T47D (cell line): ENCODE measurements around the gene ULK3.

ENCODE experiments used
- DNase-seq, 2 experiments: peaks; one replicate each; pipeline versions ENCODE4 v3.0.0 to v3.0.0-alpha.2; 2011 to 2012; ENCODE audit warnings: low read depth in 1 of 2, low spot score in 1 of 2
- JUND ChIP-seq: IDR thresholded peaks from 2 replicates; pipeline ENCODE4 v1.6.1; 2012; ENCODE audit warnings: low read depth
- in situ Hi-C: cut with HindIII; loops from 2 replicates; pipeline ENCODE4 v1.10.0; 2016; ENCODE audit warnings: low sequenced_read_pairs, low pct_unique_long_range_greater_than_20kb

ULK3 gene

DNA sequence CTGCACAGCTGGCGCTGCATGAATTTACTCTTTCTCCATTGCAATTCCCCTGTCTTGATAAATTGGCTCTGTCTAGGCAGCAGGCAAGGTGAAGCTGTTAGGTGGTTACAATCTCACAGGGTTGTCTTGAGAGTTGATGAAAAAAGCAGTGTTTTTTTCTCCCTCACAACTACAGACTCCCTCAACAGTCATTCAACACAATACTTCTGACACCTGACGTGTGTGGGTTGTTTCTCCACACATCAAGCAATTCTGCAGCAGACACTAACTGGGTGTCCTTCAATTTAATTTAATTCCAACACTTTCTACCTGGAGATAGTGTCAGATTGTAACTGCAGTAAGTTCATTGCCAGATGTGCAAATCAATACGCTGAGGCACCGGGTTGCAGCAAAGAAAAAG lies 35.3 kb upstream of the ULK3 start:
- no peak for DNase-seq
- no peak for TF ChIP-seq JUND
- in situ Hi-C loops = no loop called here

DNA sequence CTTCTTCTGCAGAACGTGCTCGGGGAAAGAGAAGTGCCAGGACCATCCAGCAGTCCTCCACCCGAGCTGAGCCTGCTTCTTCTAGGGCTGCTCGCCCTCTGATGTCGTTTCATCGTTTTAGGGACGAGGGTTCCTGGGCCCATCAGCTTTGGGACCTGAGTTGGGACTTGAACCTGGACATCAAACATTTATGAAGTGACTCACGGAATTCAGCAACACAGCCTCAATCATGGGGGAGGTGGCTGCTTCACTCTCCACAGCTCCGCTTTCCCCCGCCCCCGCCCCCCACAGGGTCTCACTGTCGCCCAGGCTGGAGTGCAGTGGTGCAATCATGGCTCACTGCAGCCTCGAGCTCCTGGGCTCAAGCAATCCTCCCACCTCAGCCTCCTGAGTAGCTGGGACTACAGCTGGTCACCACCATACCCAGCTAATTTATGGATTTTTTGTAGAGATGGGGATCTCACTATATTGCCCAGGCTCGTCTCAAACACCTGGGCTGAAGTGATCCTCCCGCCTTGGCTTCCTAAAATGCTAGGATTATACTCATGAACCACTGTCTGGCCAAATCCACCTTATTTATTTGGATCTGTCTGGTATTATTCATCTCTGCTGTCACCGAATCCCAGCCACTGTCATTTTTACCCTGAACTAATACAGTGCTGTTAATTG lies 30.9 kb upstream of the ULK3 start:
- in situ Hi-C loops = no loop called here
- no peak for DNase-seq
- no peak for TF ChIP-seq JUND

DNA sequence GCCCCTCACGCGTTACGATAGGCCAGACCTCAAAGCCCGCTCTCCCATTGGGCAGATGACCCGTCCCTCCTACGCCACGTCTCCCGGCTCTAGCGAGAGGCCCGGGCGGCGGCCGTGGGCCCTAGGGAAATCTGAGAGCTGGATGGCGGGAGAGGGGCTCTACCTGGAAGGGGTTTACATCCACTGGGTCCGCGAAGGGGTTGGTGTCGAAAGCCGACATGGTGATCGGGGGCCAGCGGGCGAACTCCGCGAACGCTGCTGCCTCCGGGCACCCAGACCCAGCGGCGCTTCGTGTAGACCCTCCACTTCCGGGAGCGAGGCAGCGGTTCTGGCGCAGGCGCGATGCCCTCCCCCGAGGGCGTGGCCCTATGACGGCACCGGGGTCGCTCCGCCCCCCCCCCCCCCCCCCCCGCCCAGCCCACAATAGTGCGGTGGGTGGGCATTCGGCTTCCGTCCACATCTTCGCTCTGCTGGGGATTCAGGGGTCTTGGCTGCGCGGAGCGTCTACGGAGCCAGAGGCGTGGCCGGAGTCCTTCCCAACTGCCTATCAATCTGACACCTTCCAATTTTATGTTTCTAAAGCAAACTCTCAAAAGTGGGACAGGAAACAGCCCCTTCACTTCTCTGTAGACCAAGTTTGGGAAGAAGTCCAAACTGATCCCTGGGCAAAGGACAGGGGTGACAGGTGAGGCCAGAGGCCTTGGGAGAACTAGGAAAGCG lies 30.2 kb upstream of the ULK3 start, which contains the start of gene SCAMP2:
TSS of gene SCAMP2 (minus strand) at position 330 of the 720 bp plus-strand sequence. CDS start at position 220, 110 bp downstream.
- no peak for TF ChIP-seq JUND
- in situ Hi-C loops = no loop called here

DNA sequence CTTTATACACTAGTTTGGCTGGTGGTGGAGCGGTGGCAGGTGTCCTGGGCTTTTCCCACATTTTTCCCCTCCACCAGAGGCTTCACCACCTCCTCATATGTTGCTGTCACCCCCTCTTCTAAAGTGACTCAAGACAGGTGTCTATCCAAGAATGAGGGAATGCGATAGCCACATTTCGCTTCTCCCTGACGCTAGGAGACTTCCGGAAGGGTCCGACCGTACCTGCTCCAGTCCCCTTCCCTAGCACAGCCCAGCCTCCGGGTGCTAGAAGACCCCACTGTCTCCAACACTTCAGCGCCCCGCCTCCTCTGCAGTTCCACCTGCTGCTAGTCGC lies 29.7 kb upstream of the ULK3 start:
- in situ Hi-C loops = no loop called here
- no peak for TF ChIP-seq JUND
- DNase-seq = no peak

More for the DNA sequence above, 30.2 kb upstream of the ULK3 start, which contains the start of gene SCAMP2:
- peak; percentile 96 to 97 for DNase-seq

DNA sequence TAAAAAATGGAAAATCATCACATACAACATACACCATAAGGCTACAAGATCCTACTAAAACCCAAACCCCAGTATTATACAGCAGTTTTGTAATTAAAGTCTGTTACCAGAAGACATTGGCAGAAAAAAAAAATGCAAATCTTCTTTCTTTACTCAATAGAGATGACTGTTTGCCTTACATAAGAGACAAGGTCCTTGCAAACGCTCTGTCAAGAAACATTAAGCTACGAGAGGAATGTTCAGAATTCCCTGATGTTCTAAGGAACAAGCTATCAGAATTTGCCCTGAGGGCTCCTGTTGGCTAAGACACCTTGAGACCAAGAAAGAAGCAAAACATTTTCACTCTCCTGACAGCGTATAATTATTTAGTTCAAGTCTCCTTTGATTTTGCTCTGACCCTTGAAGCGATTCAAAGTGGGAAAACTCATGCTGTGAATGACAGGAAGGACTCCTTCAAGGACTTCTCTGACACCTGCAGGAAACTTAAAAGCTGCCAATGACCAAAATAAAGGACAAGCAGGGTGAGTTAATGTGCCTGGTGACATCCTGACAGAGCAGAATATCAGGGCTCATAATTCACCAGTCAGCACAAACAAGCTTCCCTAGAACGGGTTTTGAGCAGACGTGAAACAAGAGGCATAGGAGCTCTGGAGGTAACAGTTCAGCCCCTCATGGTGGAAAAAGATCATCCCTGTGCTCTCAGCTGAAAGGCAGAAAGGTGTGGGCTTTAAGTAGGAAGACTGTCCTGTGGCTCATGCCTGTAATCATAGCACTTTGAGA lies 27.7 kb upstream of the ULK3 start:
- no peak for TF ChIP-seq JUND
- in situ Hi-C loops = no loop called here
- peak in 1 of 2 experiments; percentile 81 for DNase-seq

DNA sequence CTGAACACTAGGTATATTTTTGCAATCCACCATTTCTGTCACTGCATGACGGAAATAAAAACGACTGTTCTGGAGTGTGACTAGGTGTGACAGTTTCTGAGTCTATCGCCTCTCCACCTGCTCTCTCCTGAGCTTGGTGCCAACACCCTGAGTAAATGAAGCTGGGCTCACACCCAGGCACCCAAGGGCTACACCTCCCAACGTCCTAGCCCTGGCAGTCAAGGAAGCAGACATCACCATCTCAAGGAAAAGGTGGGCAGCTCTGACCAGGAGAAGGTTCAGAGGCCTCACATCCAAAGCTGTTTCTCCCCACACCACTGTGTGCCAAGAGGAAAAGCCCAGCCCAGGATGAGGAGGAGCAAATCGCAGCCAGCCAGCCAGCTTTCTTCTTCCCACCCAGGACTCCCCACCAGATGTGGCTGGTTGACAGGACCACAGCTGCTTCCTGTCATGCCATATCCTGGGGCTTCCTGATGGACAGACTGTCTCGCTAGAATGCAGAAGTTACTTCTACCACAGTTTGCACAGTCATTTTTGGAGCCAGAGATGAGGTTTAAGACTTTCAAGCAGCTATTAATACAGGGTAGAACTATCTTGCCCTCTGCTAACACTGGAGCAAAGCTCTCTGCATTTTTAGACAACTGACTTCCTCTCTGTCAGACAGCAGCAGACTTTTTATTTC lies 26.9 kb upstream of the ULK3 start:
- TF ChIP-seq JUND = no peak
- in situ Hi-C loops = no loop called here
- no peak for DNase-seq

DNA sequence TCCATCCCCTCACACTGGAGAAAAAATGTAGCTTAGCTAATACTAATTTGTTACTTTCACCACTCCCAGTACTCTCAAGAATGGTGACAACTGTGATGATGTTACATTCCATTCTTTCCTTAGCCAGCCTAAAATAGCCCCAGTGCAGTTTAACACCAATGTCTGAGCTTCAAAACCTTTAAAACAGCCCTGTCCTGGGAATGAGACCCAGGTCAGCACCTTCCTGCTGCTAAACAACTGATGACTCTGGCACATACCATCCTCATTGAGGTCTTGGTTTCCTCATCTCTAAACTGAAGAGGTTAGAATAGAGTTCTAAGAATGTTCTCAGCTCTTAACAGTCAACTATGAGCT lies 26.4 kb upstream of the ULK3 start:
- no peak for DNase-seq
- TF ChIP-seq JUND = no peak
- in situ Hi-C loops = no loop called here

DNA sequence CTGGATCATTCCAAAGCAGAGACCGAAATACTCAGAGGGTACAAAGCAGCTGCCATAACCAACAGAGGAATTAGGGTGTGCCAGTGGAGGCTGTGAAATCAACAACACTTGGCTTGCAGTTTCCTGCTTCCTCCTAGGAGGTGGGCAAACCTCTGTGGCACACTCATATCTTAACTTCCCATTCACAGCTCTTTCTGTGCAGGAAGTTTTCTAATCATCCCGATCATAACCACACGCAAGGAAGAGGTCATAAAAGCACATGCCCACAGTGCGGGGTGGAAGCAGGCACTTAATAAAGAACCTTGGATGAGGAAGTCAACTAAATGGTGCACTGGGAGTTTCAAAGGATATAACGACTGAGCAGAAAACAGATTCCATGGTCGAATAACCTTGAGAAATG lies 25.1 kb upstream of the ULK3 start:
- in situ Hi-C loops = no loop called here
- TF ChIP-seq JUND = no peak
- DNase-seq = no peak

DNA sequence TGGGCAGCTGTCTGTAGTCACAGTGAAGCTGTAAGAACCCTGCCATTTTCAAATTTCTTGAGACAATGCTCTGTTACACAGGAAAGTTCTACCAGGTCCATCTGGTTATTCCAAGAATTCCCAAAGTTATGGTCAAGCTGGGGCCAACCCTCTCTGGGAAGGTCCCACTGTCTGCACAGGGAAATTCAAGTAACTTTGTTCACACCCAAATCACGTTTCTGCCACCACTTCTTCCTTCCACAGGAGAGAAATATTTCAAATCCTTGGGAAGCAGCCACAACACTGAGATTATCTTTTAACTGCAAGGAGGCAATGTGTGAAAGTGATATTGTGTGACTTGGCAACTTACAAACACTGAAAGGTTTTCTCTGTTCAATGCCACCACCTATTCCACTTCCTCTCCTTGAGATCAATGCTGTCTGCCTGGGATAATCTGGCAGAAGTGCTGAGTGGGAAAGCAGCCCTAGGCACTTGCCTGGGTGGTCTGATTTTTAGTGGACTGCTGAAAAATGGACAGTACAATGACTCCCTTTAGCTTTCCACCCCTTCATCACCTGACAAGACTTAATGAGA lies 24.6 kb upstream of the ULK3 start:
- no peak for TF ChIP-seq JUND
- in situ Hi-C loops = no loop called here
- DNase-seq = no peak

DNA sequence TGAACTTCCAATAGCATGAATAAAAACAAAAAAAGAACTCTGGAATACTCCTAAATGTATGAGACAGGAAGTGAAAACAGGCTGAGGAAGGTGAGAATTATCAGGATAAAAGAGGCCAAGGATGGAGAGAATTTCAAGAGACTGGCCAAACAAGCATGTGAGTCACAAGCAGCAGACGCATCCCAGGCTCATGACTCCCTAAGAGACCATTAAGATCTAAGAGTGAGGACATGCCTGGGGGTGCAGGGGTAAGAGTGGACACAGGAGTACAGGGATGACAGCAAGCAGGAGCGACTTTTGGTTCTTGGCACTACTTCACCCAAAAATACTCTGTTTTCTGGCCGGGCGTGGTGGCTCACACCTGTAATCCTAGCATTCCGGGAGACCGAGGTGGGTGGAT lies 23.1 kb upstream of the ULK3 start:
- no peak for TF ChIP-seq JUND
- in situ Hi-C loops = no loop called here
- DNase-seq = no peak

DNA sequence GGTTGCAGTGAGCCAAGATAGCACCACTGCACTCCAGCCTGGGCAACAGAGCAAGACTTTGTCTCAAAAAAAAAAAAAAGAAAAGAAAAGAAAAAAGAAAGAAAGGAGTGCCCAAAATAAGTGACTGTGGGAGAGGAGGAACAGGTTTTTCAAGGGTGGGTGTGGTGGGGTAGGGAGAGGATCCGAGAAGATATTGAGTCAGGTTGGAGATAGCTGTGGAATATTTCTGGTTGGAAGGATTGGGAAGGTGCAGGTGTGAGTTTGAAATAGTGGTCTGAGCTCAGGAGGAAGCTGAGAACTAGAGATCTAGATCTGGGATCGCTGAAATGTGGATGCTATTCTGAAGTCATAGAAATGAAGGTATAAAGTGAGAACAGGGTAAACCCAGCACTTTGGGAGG lies 22.4 kb upstream of the ULK3 start:
- TF ChIP-seq JUND = no peak
- DNase-seq = no peak
- in situ Hi-C loops = no loop called here

DNA sequence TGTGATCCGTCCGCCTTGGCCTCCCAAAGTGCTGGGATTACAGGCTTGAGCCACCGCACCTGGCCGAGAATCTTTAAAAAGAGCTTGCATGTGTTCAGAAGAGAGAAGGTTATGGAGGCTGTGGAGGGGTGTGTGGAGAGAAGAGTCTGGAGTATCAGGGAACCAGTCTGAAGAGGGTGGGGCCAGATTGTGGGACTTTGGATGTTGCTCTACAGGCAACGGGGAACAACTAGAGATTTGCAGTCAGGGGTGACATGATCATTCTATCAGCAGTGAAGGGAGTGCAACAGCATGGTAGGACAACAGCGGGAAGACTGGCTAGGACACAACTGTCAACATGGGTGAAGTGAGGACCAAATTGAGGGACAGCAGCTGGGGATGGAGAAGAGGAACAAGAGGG lies 21.3 kb upstream of the ULK3 start:
- DNase-seq = no peak
- TF ChIP-seq JUND = no peak
- in situ Hi-C loops = no loop called here
